ENCODE results near the gene CASS4. TPM values are rescaled to one million over a fixed set of nuclear protein-coding genes. Genes with fewer than 3 reads are reported as not detected.
"Not testable (repeated sequence)": the region's sequence is repeated elsewhere in the genome, so short reads cannot be mapped to it uniquely, and the experiment has no call there.

The CASS4 gene
- polyA plus RNA-seq, 1 donor: 6.9 TPM

GRCh38 chr20:56392132-56392880 is 19.8 kb upstream of the CASS4 start, which contains the start of the genes AURKA and CSTF1:
TSS of gene AURKA (minus strand) at chr20:56392215. CDS start at chr20:56388197, 4,018 bp downstream.
TSS of gene CSTF1 (plus strand) at chr20:56392645. CDS start at chr20:56395553, 2,908 bp downstream.
- peak; percentile 99 for DNase-seq

GRCh38 chr20:56392881-56393482 is 19.1 kb upstream of the CASS4 start:
- peak; percentile 19 for DNase-seq

- no peak for DNase-seq
Observed at GRCh38 chr20:56393653-56394052, 18.4 kb upstream of the CASS4 start.

- no peak for DNase-seq
Observed at GRCh38 chr20:56395166-56395565, 16.9 kb upstream of the CASS4 start.

- peak; percentile 69 for DNase-seq
Observed at GRCh38 chr20:56400001-56400640, 11.9 kb upstream of the CASS4 start.

GRCh38 chr20:56403465-56403864 is 8.6 kb upstream of the CASS4 start:
- no peak for DNase-seq

- not testable (repeated sequence) for DNase-seq
Observed at GRCh38 chr20:56405356-56405755, 6.7 kb upstream of the CASS4 start.

GRCh38 chr20:56406910-56407309 is 5.2 kb upstream of the CASS4 start:
- no peak for DNase-seq

- no peak for DNase-seq
Observed at GRCh38 chr20:56409521-56409920, 2.5 kb upstream of the CASS4 start.

- DNase-seq: no peak
Observed at GRCh38 chr20:56409956-56410355, 2.1 kb upstream of the CASS4 start.

GRCh38 chr20:56411287-56411686 is 773 bp upstream of the CASS4 start:
- not testable (repeated sequence) for DNase-seq

GRCh38 chr20:56412473-56412790 is 372 bp downstream of the CASS4 start:
- DNase-seq: no peak

GRCh38 chr20:56412949-56413348 is 889 bp downstream of the CASS4 start:
- no peak for DNase-seq

GRCh38 chr20:56414842-56415765 is 3.0 kb downstream of the CASS4 start:
- DNase-seq: no peak

- no peak for DNase-seq
Observed at GRCh38 chr20:56417402-56417801, 5.3 kb downstream of the CASS4 start.

GRCh38 chr20:56417911-56418310 is 5.9 kb downstream of the CASS4 start:
- DNase-seq: no peak

GRCh38 chr20:56418385-56418861 is 6.4 kb downstream of the CASS4 start:
- no peak for DNase-seq

GRCh38 chr20:56420028-56420427 is 8.0 kb downstream of the CASS4 start:
- DNase-seq: no peak

GRCh38 chr20:56420940-56421688 is 9.1 kb downstream of the CASS4 start:
- DNase-seq: no peak

GRCh38 chr20:56422076-56422823 is 10.2 kb downstream of the CASS4 start:
- DNase-seq: no peak

GRCh38 chr20:56422824-56423189 is 10.7 kb downstream of the CASS4 start:
- no peak for DNase-seq

Data from hindlimb muscle (tissue), 1 donor.